ENCODE results near the gene DNM3.
A peak's percentile ranks its signal among the peaks of the same experiment; 100 is the strongest.

Gene DNM3

DNA sequence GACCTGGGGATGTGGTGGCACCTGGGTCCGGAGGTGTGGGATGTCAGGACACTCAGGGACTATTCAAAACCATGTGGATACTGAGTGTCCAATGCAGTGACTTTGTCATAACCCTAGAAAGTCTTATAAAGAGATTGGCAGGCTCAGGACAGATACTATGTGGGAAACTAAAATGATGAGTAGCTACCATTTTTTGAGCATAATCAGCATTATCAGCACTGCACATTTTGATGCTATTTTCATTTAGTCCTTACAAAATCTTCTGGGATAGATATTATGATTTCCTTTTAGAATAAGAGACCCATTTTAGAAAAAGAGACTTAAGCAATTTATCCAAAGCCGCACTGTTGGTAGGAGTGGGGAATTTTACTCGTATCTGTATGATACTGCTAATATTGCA, 93.4 kb downstream of the DNM3 start:
- no peak overlapping the region for H3K9ac ChIP-seq (ENCODE audit: low read depth, low read length)
- H3K4me1 ChIP-seq (ENCODE audit: insufficient read depth, low read length) = peaks cover 2% of the 10 kb centered on the region; the same call in 1 of the 2 replicates
- H3K4me3 ChIP-seq (ENCODE audit: low read length) = no peak overlapping the region
- H3K27ac ChIP-seq (ENCODE audit: low read length) = no peak overlapping the region
- no peaks in the 10 kb centered on the region for H3K36me3 ChIP-seq (ENCODE audit: insufficient read depth, low read depth, low read length)
- no peaks in the 10 kb centered on the region for H3K27me3 ChIP-seq (ENCODE audit: insufficient read depth, low read length)
- no peaks in the 10 kb centered on the region for H3K9me3 ChIP-seq (ENCODE audit: insufficient read depth, low read depth, low read length)

DNA sequence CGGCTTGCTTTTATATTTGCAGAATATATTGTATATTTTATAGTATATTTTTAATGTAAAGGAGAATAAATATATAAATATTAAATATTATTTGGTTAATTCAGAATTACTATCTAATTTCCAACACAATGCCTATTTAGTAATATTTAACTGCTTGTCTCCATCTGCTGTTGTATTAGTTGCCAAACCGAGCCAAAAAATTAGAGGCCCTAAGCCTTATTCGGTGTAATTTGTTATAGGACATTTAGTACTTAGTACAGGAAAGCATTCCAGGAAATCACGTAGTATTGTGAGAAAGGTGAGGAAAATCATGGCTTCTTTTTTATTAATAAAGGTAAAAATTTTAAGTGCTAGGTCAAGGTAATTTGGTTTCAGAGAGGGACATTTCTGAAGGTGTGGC, 93.8 kb downstream of the DNM3 start:
- Histone ChIP-seq H3K27ac (ENCODE audit: low read length) (no peak overlapping the region), H3K27me3 (ENCODE audit: insufficient read depth, low read length) (no peaks in the 10 kb centered on the region), H3K4me3 (ENCODE audit: low read length) (no peak overlapping the region), H3K4me1 (ENCODE audit: insufficient read depth, low read length) (peaks cover 5% of the 10 kb centered on the region; the same call in 1 of the 2 replicates), H3K36me3 (ENCODE audit: insufficient read depth, low read depth, low read length) (no peaks in the 10 kb centered on the region), H3K9me3 (ENCODE audit: insufficient read depth, low read depth, low read length) (no peaks in the 10 kb centered on the region), H3K9ac (ENCODE audit: low read depth, low read length) (no peak overlapping the region)

DNA sequence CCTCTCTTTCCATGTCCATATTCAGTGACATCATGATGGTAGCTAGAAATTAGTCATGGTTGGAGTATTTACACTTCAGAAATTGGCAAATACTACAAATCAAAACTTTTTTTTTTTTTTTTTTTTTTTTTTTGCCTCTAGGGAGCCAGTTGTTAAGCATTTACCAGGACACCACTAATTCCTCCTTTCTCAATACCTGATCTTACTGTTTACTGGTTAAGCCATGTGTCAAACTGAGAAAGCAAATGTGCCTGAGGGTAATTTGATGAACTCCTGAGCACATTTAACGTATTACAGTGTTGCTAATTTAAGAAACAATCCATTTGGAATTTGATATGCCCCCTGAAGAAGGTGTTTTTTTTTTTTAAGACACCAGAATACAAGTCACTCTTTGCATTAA, 94.4 kb downstream of the DNM3 start:
- Histone ChIP-seq H3K27me3 (ENCODE audit: insufficient read depth, low read length) (no peaks in the 10 kb centered on the region), H3K4me3 (ENCODE audit: low read length) (no peak overlapping the region), H3K27ac (ENCODE audit: low read length) (no peak overlapping the region), H3K36me3 (ENCODE audit: insufficient read depth, low read depth, low read length) (no peaks in the 10 kb centered on the region), H3K4me1 (ENCODE audit: insufficient read depth, low read length) (peaks cover 11% of the 10 kb centered on the region; the same call in 1 of the 2 replicates), H3K9ac (ENCODE audit: low read depth, low read length) (no peak overlapping the region), H3K9me3 (ENCODE audit: insufficient read depth, low read depth, low read length) (no peaks in the 10 kb centered on the region)

DNA sequence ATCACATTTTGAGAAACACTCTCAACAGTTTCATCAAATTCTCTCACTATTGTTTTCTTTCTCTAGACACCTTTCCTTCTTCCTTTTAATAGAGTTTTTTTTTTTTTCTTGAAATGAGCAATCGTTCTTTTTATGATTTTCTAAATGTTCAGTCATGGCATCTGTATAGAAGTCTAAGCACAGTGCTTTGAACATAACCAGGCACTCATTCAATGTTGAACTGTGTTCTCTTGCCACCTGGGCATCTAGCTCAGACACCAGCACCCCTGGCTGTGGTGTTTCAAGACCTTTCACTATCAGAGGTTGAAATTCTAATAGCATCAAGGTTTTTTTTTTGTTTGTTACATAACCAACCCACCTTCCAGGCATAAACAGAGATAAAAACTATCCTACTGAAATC, 96.6 kb downstream of the DNM3 start:
- Histone ChIP-seq H3K27me3 (ENCODE audit: insufficient read depth, low read length) (no peaks in the 10 kb centered on the region), H3K9ac (ENCODE audit: low read depth, low read length) (no peak overlapping the region), H3K9me3 (ENCODE audit: insufficient read depth, low read depth, low read length) (no peaks in the 10 kb centered on the region), H3K4me1 (ENCODE audit: insufficient read depth, low read length) (peaks cover 18% of the 10 kb centered on the region), H3K27ac (ENCODE audit: low read length) (no peak overlapping the region), H3K4me3 (ENCODE audit: low read length) (no peak overlapping the region), H3K36me3 (ENCODE audit: insufficient read depth, low read depth, low read length) (no peaks in the 10 kb centered on the region)

DNA sequence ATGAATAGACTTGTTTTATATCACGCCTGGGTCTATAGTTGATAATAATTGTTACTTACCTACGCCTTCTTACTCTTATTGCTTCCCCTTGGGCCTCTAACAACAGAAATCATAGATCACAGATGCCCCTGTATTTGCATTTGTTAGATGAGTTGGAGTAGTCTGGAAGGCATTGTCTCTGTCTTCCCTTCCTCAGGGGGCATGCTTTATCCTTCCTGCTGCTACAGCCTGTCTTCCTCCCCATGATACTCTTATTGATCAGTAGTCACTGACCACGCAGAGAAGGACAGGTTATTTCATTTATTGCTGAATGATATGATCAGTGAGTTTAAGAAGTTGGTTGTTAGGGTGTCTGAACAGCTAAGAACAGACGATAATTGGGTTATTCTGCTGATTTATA, 98.4 kb downstream of the DNM3 start:
- H3K27me3 ChIP-seq (ENCODE audit: insufficient read depth, low read length) = no peaks in the 10 kb centered on the region
- no peaks in the 10 kb centered on the region for H3K36me3 ChIP-seq (ENCODE audit: insufficient read depth, low read depth, low read length)
- H3K27ac ChIP-seq (ENCODE audit: low read length) = no peak overlapping the region
- H3K9me3 ChIP-seq (ENCODE audit: insufficient read depth, low read depth, low read length) = no peaks in the 10 kb centered on the region
- H3K9ac ChIP-seq (ENCODE audit: low read depth, low read length) = no peak overlapping the region
- H3K4me3 ChIP-seq (ENCODE audit: low read length) = no peak overlapping the region; the same call in 1 of the 2 replicates
- peaks cover 24% of the 10 kb centered on the region for H3K4me1 ChIP-seq (ENCODE audit: insufficient read depth, low read length)

DNA sequence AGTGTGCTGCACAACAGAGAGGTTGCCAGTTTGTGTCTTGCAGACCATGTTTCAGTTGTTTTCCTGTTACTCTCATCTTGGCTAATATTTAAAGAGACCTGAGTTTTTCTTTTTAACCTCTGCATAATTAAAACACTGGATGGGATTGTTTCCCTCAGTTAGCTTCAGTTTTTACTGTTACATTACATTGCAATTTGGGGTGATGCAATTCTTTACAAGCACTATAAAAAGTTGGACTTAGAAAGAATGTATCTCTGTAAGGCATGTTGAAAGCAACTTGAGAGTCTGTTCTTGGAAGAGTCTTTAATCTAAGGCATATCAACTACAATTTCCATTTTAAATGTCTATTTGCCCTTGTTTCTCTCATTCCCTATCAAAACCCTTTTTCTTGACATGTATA, 99.1 kb downstream of the DNM3 start:
- no peaks in the 10 kb centered on the region for H3K27me3 ChIP-seq (ENCODE audit: insufficient read depth, low read length)
- no peaks in the 10 kb centered on the region for H3K9me3 ChIP-seq (ENCODE audit: insufficient read depth, low read depth, low read length)
- peaks cover 24% of the 10 kb centered on the region for H3K4me1 ChIP-seq (ENCODE audit: insufficient read depth, low read length)
- H3K36me3 ChIP-seq (ENCODE audit: insufficient read depth, low read depth, low read length) = no peaks in the 10 kb centered on the region
- no peak overlapping the region for H3K27ac ChIP-seq (ENCODE audit: low read length)
- no peak overlapping the region; the same call in 1 of the 2 replicates for H3K9ac ChIP-seq (ENCODE audit: low read depth, low read length)
- no peak overlapping the region for H3K4me3 ChIP-seq (ENCODE audit: low read length)

DNA sequence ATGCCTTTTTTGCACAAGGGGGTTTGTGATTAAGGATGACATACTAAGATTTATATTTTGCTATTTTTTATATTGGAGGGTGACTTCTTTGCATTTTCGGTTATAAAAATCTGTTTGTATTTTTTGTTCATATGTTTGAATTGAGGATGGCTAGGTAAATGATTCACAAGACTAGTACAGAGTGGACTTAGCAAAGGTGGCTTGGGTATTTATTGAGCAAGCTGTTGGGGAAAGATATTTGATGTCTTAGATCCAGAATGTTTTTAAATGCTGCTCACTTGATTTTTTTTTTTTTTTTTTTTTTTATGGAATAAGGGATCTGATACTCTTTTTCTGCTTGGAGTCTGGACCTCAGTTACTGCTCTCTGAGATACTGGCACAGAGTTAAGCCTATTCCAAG, 100.6 kb downstream of the DNM3 start:
- Histone ChIP-seq H3K4me3 (ENCODE audit: low read length) (no peak overlapping the region), H3K27me3 (ENCODE audit: insufficient read depth, low read length) (no peaks in the 10 kb centered on the region), H3K36me3 (ENCODE audit: insufficient read depth, low read depth, low read length) (no peaks in the 10 kb centered on the region), H3K27ac (ENCODE audit: low read length) (no peak overlapping the region), H3K9ac (ENCODE audit: low read depth, low read length) (no peak overlapping the region), H3K4me1 (ENCODE audit: insufficient read depth, low read length) (peaks cover 33% of the 10 kb centered on the region), H3K9me3 (ENCODE audit: insufficient read depth, low read depth, low read length) (no peaks in the 10 kb centered on the region)

DNA sequence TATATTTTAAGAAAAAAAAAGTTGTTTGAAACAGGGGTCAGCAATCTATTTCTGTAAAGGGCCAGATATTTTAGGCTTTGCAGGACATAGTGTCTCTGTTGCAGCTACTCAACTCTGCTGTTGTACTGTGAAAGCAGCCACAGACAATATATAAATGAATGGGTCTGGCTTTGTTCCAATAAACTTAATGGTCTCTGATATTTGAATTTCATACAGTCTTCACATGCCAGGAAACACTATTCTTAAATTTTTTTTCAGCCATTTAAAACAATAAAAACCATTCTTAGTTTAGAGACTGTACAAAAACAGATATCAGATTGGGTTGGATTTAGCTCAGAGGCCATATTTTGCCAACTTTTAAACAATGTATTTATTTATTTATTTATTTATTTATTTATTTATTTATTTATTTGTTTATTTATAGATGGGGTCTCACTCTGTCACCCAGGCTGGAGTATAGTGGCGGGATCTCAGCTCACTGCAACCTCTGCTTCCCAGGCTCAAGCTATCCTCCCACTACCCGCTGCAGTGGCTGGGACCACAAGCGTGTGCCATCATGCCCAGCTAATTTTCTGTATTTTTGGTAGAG, 102.8 kb downstream of the DNM3 start:
- H3K36me3 ChIP-seq (ENCODE audit: insufficient read depth, low read depth, low read length) = no peaks in the 10 kb centered on the region
- no peaks in the 10 kb centered on the region for H3K27me3 ChIP-seq (ENCODE audit: insufficient read depth, low read length)
- no peak overlapping the region for H3K9ac ChIP-seq (ENCODE audit: low read depth, low read length)
- peaks cover 48% of the 10 kb centered on the region for H3K4me1 ChIP-seq (ENCODE audit: insufficient read depth, low read length)
- no peak overlapping the region for H3K27ac ChIP-seq (ENCODE audit: low read length)
- H3K9me3 ChIP-seq (ENCODE audit: insufficient read depth, low read depth, low read length) = 0 out of 2 replicates have a peak, but pooled peaks cover under 1% of the 10 kb centered on the region
- H3K4me3 ChIP-seq (ENCODE audit: low read length) = no peak overlapping the region

DNA sequence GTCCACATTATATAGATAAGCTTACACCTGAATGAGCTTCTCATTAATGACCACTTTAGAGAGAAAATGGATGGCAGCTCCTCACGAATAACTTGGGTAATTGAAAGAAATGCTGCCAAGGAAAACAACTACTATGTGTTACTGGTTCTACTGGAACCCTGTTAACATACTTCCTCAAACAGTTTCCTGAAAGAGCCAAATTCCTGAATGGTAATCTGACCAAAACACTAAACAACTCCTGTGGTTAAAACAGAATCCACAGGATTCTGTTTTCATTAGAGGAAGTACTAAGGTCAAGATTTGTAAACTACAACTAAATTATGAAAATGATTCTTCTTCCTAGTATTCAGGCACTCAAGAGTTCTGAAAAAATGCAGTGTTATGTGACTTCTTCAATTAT, 107.2 kb downstream of the DNM3 start:
- no peaks in the 10 kb centered on the region for H3K27me3 ChIP-seq (ENCODE audit: insufficient read depth, low read length)
- H3K36me3 ChIP-seq (ENCODE audit: insufficient read depth, low read depth, low read length) = no peaks in the 10 kb centered on the region
- H3K4me1 ChIP-seq (ENCODE audit: insufficient read depth, low read length) = peaks cover 36% of the 10 kb centered on the region
- H3K9me3 ChIP-seq (ENCODE audit: insufficient read depth, low read depth, low read length) = peaks cover 10% of the 10 kb centered on the region; the same call in 1 of the 2 replicates
- no peak overlapping the region for H3K4me3 ChIP-seq (ENCODE audit: low read length)
- peak overlapping the region; percentile 0 for H3K27ac ChIP-seq (ENCODE audit: low read length)
- H3K9ac ChIP-seq (ENCODE audit: low read depth, low read length) = no peak overlapping the region

DNA sequence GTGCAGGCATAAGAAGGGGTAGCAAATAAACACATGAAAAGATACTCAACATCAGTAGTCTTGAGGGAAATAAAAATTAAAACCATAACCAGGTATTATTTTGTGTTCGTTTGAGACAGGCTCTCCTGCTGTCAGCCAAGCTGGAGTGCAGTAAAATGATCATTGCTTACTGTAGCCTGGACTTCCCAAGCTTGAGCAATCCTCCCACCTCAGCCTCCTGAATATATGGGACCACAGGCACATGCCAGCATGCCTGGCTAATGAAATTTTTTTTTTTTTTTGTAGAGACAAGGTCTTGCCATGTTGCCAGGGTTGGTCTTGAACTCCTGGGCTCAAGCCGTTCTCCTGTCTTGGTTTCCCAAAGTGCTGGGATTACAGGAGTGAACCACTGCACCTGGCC, 108.0 kb downstream of the DNM3 start:
- Histone ChIP-seq H3K27ac (ENCODE audit: low read length) (no peak overlapping the region), H3K9ac (ENCODE audit: low read depth, low read length) (no peak overlapping the region), H3K4me3 (ENCODE audit: low read length) (no peak overlapping the region), H3K27me3 (ENCODE audit: insufficient read depth, low read length) (no peaks in the 10 kb centered on the region), H3K36me3 (ENCODE audit: insufficient read depth, low read depth, low read length) (no peaks in the 10 kb centered on the region), H3K4me1 (ENCODE audit: insufficient read depth, low read length) (peaks cover 35% of the 10 kb centered on the region), H3K9me3 (ENCODE audit: insufficient read depth, low read depth, low read length) (peaks cover 10% of the 10 kb centered on the region; the same call in 1 of the 2 replicates)

DNA sequence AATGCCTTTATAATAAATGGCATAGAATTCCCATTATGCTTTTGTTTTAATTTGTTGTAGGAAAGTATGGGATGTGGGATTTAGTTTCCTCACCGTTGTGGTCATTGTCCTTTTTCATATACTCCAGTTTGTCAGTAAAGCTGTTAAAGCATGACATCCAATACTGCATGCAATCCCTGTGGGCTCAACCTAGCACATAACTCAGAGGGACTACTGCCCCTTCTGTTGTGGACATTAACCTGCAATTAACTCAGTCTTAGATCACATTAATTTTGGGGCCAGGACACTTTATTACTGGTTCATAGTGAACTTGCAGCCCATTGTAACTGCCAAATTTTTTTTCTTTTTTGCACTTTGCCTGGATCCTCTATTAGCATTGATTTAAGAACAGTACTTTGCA, 112.5 kb downstream of the DNM3 start:
- Histone ChIP-seq H3K27ac (ENCODE audit: low read length) (no peak overlapping the region), H3K36me3 (ENCODE audit: insufficient read depth, low read depth, low read length) (no peaks in the 10 kb centered on the region), H3K27me3 (ENCODE audit: insufficient read depth, low read length) (no peaks in the 10 kb centered on the region), H3K4me1 (ENCODE audit: insufficient read depth, low read length) (peaks cover 10% of the 10 kb centered on the region), H3K9me3 (ENCODE audit: insufficient read depth, low read depth, low read length) (peaks cover 10% of the 10 kb centered on the region; the same call in 1 of the 2 replicates), H3K9ac (ENCODE audit: low read depth, low read length) (no peak overlapping the region), H3K4me3 (ENCODE audit: low read length) (no peak overlapping the region)

DNA sequence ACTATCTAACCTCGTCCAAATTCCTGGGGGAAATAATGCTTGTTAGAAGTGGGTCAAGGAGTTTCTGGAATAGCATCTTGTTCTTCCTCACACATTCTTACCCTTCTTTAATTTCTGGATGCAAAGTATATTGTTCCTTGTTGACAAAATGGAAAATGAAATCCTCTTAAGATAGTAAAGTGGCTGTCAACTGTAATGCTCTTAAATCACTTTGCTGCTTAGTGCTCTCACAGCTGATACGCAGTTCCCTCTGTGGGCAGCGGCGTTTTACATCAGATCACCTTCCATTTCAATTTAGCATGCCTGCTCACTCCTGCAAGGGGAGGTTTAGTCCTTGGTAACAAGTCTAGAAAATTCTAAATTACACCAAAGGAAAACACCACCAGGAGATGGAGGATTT, 113.1 kb downstream of the DNM3 start:
- H3K36me3 ChIP-seq (ENCODE audit: insufficient read depth, low read depth, low read length) = no peaks in the 10 kb centered on the region
- no peak overlapping the region for H3K9ac ChIP-seq (ENCODE audit: low read depth, low read length)
- H3K4me3 ChIP-seq (ENCODE audit: low read length) = no peak overlapping the region
- peaks cover 10% of the 10 kb centered on the region for H3K4me1 ChIP-seq (ENCODE audit: insufficient read depth, low read length)
- peaks cover 7% of the 10 kb centered on the region; the same call in 1 of the 2 replicates for H3K9me3 ChIP-seq (ENCODE audit: insufficient read depth, low read depth, low read length)
- no peaks in the 10 kb centered on the region for H3K27me3 ChIP-seq (ENCODE audit: insufficient read depth, low read length)
- H3K27ac ChIP-seq (ENCODE audit: low read length) = no peak overlapping the region

All from iPS-20b (cell line).